Measurements from ENCODE around the gene ZNHIT1. TPM values are rescaled to one million over a fixed set of nuclear protein-coding genes. Genes with fewer than 3 reads are reported as not detected.

ZNHIT1 gene
- total and polyA plus RNA-seq, 4 donors: 52.7 to 149 (median 92.4) TPM

- Histone ChIP-seq H3K9ac (ENCODE audit: low read depth in 1 of 2, low read length in 2 of 2) (no peak overlapping the region), H3K9me3 (ENCODE audit: control insufficient read depth in 4 of 4, low read length in 3 of 4) (no peaks in the 10 kb centered on the region), H3K4me3 (ENCODE audit: low read depth in 1 of 3, low read length in 3 of 3) (no peak overlapping the region), H3K36me3 (ENCODE audit: control insufficient read depth in 4 of 4, insufficient read depth in 3 of 4, low read depth in 1 of 4, low read length in 3 of 4) (no peaks in the 10 kb centered on the region), H3K27me3 (ENCODE audit: control insufficient read depth in 4 of 4, insufficient read depth in 4 of 4, low read length in 3 of 4) (peaks cover 8 to 23% (median 18%) of the 10 kb centered on the region in 4 donors), H3K27ac (ENCODE audit: low read depth in 1 of 2, low read length in 2 of 2) (no peak overlapping the region), H3K4me1 (ENCODE audit: control insufficient read depth in 4 of 4, insufficient read depth in 4 of 4, low read length in 3 of 4) (peaks cover 13 to 41% (median 17%) of the 10 kb centered on the region in 4 donors)
- 2% methylated on average over 33 of the region's 33 CpGs for WGBS
- TF ChIP-seq GABPA (IDR thresholded peaks at IDR 0.05 in 1 of 2, conservative IDR thresholded peaks at IDR 0.05 in 1 of 2) (no peak), ZBTB33 (IDR thresholded peaks at IDR 0.05) (no peak), RAD21 (IDR thresholded peaks at IDR 0.05) (peak; percentile 68 to 79), EGR1 (IDR thresholded peaks at IDR 0.05; ENCODE audit: low read depth in 2 of 2) (peak; percentile 84 to 86), SP1 (IDR thresholded peaks at IDR 0.05) (no peak), REST (IDR thresholded peaks at IDR 0.05) (no peak), HNF4A (conservative IDR thresholded peaks at IDR 0.05) (no peak), CTCF (IDR thresholded peaks at IDR 0.05; ENCODE audit: low read depth, low read length, missing input control) (peak; percentile 76), HNF4G (IDR thresholded peaks at IDR 0.05) (no peak), NR2F2 (IDR thresholded peaks at IDR 0.05) (no peak), FOXA1 (IDR thresholded peaks at IDR 0.05) (no peak), ATF3 (IDR thresholded peaks at IDR 0.05) (no peak), YY1 (IDR thresholded peaks at IDR 0.05) (no peak), RXRA (IDR thresholded peaks at IDR 0.05) (no peak), MAX (IDR thresholded peaks at IDR 0.05) (no peak), JUND (IDR thresholded peaks at IDR 0.05) (no peak), FOXA2 (IDR thresholded peaks at IDR 0.05) (no peak), TAF1 (conservative IDR thresholded peaks at IDR 0.05) (no peak)
- peak; percentile 85 for DNase-seq (ENCODE audit: low spot score)
These were observed 48.0 kb upstream of the ZNHIT1 start for GRCh38 chr7:101169838-101170551.

Data from liver (tissue), 9 donors.